PFSK-1 (cell line): Measurements from ENCODE around the gene CALML4.

Experiments used
- POLR2AphosphoS5 ChIP-seq: IDR thresholded peaks from 2 replicates; pipeline ENCODE4 v1.6.1; 2012; ENCODE audit warnings: low read depth, mild to moderate bottlenecking, control low read depth, low read length, moderate library complexity
- SIN3A ChIP-seq: IDR thresholded peaks from 2 replicates; pipeline ENCODE4 v1.6.1; 2012; ENCODE audit warnings: mild to moderate bottlenecking, low read length, moderate library complexity, borderline replicate concordance; ENCODE audit not compliant: insufficient read depth
- TF ChIP-seq, protein P1 (sequence below), 2 experiments: IDR thresholded peaks; 2 replicates each; pipeline versions ENCODE4 v1.6.1 to v1.8.0; 2011 to 2012; ENCODE audit warnings: low read depth in 2 of 2, low read length in 2 of 2, control low read depth in 1 of 2, inconsistent platforms in 1 of 2, mild to moderate bottlenecking in 1 of 2, moderate library complexity in 1 of 2; ENCODE audit not compliant: insufficient read depth in 1 of 2

DNA sequence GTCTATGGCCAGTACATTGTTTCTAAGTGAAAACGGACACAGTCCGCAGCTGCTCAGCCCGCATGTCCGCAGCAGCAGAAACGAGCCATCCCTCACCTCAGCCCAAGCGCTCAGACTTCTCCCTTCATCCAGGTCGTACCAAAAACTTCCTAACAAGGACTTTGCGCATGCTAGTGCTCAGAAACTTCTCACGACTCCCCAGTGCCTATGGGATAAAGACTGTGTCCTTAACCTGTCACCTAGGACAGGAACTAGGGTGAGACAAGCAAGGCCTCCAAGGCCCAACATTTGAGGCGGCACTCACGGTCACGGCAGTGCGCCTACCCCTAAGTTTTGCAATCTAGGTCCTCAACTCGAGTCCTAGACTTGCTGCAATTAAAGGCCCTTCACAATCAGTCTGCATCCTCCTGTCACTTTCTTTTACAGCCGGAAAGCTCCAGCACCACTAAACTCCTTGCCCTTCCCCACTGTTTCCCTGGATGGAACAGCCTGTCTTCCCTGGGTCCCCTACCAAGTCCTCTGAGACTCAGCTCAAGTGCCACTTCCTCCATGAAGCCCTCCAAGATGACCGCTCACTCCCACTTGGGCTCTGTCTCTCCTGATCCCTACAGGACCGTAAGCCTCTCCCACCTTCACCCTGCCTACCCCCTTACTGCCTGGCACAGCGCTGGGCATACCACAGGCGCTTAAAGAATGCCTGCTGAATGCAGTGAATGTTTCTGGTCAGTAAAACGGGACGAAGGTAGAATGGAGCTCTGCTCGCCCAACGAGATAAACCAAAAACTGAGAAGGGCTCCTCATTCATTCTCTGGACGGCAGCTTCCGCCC, 23.2 kb upstream of the CALML4 start:
- TF ChIP-seq SIN3A (peak; percentile 55; the same call in 1 of the 2 replicates), POLR2AphosphoS5 (no peak)
- TF ChIP-seq, protein P1, sequence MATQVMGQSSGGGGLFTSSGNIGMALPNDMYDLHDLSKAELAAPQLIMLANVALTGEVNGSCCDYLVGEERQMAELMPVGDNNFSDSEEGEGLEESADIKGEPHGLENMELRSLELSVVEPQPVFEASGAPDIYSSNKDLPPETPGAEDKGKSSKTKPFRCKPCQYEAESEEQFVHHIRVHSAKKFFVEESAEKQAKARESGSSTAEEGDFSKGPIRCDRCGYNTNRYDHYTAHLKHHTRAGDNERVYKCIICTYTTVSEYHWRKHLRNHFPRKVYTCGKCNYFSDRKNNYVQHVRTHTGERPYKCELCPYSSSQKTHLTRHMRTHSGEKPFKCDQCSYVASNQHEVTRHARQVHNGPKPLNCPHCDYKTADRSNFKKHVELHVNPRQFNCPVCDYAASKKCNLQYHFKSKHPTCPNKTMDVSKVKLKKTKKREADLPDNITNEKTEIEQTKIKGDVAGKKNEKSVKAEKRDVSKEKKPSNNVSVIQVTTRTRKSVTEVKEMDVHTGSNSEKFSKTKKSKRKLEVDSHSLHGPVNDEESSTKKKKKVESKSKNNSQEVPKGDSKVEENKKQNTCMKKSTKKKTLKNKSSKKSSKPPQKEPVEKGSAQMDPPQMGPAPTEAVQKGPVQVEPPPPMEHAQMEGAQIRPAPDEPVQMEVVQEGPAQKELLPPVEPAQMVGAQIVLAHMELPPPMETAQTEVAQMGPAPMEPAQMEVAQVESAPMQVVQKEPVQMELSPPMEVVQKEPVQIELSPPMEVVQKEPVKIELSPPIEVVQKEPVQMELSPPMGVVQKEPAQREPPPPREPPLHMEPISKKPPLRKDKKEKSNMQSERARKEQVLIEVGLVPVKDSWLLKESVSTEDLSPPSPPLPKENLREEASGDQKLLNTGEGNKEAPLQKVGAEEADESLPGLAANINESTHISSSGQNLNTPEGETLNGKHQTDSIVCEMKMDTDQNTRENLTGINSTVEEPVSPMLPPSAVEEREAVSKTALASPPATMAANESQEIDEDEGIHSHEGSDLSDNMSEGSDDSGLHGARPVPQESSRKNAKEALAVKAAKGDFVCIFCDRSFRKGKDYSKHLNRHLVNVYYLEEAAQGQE (IDR thresholded peaks at IDR 0.05; ENCODE audit: insufficient read depth in 1 of 2, low read depth in 2 of 2, low read length in 2 of 2) = no peak
